AG09309 (cell line): ENCODE data around the gene TUBGCP6.

Experiments used
- DNase-seq: peaks from one replicate; pipeline ENCODE4 v3.0.0-alpha.2; 2010; ENCODE audit warnings: low read depth
- H3K4me3 ChIP-seq: 2 replicates; pipeline ENCODE4 v1.5.1; 2011; ENCODE audit warnings: mild to moderate bottlenecking, low read depth, low read length, moderate library complexity; ENCODE audit not compliant: control insufficient read depth
- CTCF ChIP-seq: IDR thresholded peaks from 2 replicates; pipeline ENCODE4 v1.5.1; 2011; ENCODE audit warnings: mild to moderate bottlenecking, low read depth, low read length, inconsistent platforms; ENCODE audit not compliant: insufficient read depth, control insufficient read depth; ENCODE audit errors: missing control alignments

The TUBGCP6 gene

DNA sequence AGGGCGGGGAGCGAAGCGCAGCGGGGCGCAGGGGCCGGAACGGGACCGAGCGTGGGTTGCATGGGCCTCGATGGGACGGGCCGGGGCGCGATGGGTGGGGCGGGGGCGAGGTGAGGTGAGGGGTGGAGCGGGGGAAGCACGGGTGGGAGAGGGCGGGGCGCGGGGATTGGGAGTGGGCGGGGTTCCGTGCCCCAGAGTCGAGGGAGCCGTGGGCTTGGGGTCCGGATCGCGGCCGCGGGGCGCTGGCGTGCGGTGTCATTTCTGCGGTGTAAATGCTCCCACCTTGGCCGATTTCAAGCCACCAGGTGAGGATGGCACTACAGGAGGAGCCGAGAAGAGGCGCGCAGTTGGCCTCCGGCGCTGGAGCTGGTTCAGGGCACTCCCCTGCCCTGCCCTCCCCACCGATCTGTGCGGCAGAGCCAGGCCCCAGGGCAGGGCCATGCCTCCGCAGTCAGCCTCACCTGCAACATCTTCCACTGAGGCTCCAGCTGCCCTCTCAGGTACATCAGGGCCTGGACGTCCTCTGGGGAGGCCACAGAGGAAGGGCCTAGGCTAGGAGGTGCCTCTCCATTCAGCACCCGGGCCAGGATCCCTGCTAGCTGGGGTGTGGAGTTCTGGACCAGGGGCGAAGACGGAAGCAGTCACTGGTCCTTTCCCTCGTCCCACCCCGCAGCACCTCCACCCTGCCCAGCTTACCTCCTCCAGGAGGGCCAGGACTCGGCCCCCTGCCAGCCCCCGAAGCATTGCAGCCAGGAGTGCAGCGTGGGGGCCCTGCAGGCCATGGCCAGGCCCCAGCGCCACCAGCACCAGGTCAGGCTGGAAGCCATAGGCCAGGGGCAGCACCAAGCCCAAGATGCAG, 620 bp upstream of the TUBGCP6 start:
- DNase-seq = no peak
- H3K4me3 ChIP-seq = peak overlapping the region; percentile 80
- TF ChIP-seq CTCF = no peak

- H3K4me3 ChIP-seq = peak overlapping the region; percentile 80
- no peak for DNase-seq
- TF ChIP-seq CTCF = no peak
Measured at GRCh38 chr22:50243685-50244419, 971 bp downstream of the TUBGCP6 start.

- TF ChIP-seq CTCF = no peak
- H3K4me3 ChIP-seq = peak overlapping the region; percentile 80
- DNase-seq = no peak
Measured at GRCh38 chr22:50242406-50242949, 2.3 kb downstream of the TUBGCP6 start.

- H3K4me3 ChIP-seq = no peak overlapping the region
- TF ChIP-seq CTCF = no peak
- no peak for DNase-seq
Measured at GRCh38 chr22:50238755-50239154, 6.1 kb downstream of the TUBGCP6 start.

DNA sequence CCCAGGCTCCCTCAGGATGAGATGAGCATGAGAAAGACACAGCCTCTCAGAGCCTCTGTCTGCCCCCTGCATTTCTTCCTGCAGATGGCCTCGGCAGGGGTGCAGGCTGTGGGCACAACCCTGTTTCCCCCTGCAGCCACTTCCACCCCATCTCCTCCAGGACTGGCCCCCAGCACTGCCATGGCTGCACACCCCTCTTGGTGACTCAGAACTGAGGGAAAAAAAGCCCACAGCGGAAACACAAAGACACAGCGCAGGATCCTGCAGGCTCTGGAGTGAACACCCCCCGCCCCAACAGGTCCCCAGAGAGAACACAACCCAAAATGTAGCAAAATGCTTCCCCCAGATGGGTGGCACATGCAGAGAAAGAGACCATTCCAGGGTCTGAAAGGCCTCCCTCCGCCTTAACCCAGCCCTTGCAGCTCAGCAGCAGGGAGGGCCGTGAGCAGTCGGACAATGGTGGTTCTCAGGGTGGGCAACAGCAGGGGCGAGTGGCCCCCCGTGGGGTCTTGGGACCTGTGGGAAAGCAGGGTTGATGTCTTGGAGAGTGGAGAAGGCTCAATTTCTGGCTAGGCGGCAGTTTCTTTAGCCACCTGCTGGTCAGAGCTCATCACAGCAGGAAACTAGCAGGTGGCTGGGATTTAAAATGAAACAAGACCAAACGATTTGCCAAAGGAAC, 8.0 kb downstream of the TUBGCP6 start:
- no peak overlapping the region for H3K4me3 ChIP-seq
- TF ChIP-seq CTCF = peak; percentile 49
- DNase-seq = no peak

DNA sequence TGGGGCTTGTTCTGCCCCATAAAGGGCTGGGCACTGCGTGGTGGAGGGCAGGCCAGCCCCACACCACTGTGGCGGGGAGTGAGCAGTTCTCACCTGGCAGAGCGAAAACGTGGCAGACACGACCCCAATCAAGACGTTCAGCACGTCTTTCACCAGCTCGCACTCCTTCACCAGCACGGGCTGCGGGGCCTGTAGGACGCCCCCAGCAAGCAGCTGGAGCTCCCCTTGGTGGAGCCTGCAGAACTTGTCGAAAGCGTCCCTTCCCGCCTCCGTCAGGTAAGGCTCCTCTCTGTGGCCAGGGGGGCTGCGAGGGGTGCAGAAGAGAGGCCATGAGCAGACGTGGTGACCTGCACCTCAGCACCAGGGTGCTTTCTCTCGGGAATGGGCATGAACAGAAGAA, 11.6 kb downstream of the TUBGCP6 start:
- H3K4me3 ChIP-seq = no peak overlapping the region
- no peak for DNase-seq
- TF ChIP-seq CTCF = no peak
